ENCODE results near the gene RIN1.
"Not testable (repeated sequence)": the region's sequence is repeated elsewhere in the genome, so short reads cannot be mapped to it uniquely, and the experiment has no call there.

RIN1 gene

GRCh38 chr11:66336234-66337102 lies at the start of gene RIN1:
Gene RIN1 (minus strand): TSS chr11:66336434. CDS start chr11:66336402, 32 bp downstream.
- DNase-seq, result peak; percentile 81

- DNase-seq, result not testable (repeated sequence)
These were observed 48.1 kb upstream of the RIN1 start for GRCh38 chr11:66384316-66384715.

GRCh38 chr11:66380264-66380663 lies 44.0 kb upstream of the RIN1 start:
- DNase-seq, result not testable (repeated sequence)

GRCh38 chr11:66373690-66374287 lies 37.6 kb upstream of the RIN1 start:
- not testable (repeated sequence) for DNase-seq

- DNase-seq, result no peak
These were observed 37.0 kb upstream of the RIN1 start for GRCh38 chr11:66373265-66373664.

- DNase-seq, result peak; percentile 52
These were observed 35.6 kb upstream of the RIN1 start, which contains the start of gene SLC29A2 for GRCh38 chr11:66371627-66372415. Gene SLC29A2 (minus strand): TSS chr11:66371760. CDS start chr11:66371591, 169 bp downstream.

GRCh38 chr11:66369073-66369894 lies 33.0 kb upstream of the RIN1 start:
- DNase-seq, result no peak

- no peak for DNase-seq
These were observed 32.2 kb upstream of the RIN1 start for GRCh38 chr11:66368484-66368883.

- DNase-seq, result no peak
These were observed 31.5 kb upstream of the RIN1 start for GRCh38 chr11:66367561-66368312.

- no peak for DNase-seq
These were observed 30.7 kb upstream of the RIN1 start for GRCh38 chr11:66366844-66367477.

GRCh38 chr11:66365711-66366619 lies 29.7 kb upstream of the RIN1 start:
- no peak for DNase-seq

- no peak for DNase-seq
These were observed 28.9 kb upstream of the RIN1 start for GRCh38 chr11:66365166-66365565.

- DNase-seq, result no peak
These were observed 27.7 kb upstream of the RIN1 start for GRCh38 chr11:66363805-66364535.

- no peak for DNase-seq
These were observed 27.0 kb upstream of the RIN1 start for GRCh38 chr11:66363187-66363601.

- DNase-seq, result no peak
These were observed 26.4 kb upstream of the RIN1 start for GRCh38 chr11:66362481-66363147.

GRCh38 chr11:66361502-66361941 lies 25.3 kb upstream of the RIN1 start:
- no peak for DNase-seq

GRCh38 chr11:66360406-66361073 lies 24.3 kb upstream of the RIN1 start:
- DNase-seq, result no peak

- DNase-seq, result no peak
These were observed 23.4 kb upstream of the RIN1 start for GRCh38 chr11:66359662-66360087.

Measured in NCI-H446 treated with DMSO at 0.1 percent for 48 hours (cell line).